Stomach (tissue), 9 donors: Measurements from ENCODE around the gene FBXW12. TPM values are rescaled to one million over a fixed set of nuclear protein-coding genes. Genes with fewer than 3 reads are reported as not detected.

Source experiments
- DNase-seq, 2 donors: peaks; one replicate each; pipeline versions ENCODE4 v3.0.0 to v3.0.0-alpha.2; 2013 to 2019
- H3K27ac ChIP-seq, 5 donors: fragments of 200-600 bp in 4 of 5; sonication (generic) in 4 of 5; one replicate each; pipeline ENCODE4 v1.5.1; 2013 to 2019; ENCODE audit warnings: mild to moderate bottlenecking in 1 of 5, moderate library complexity in 1 of 5
- H3K27me3 ChIP-seq, 3 donors: fragments of 200-600 bp; sonication (generic); one replicate each; pipeline ENCODE4 v1.5.1; 2017 to 2019; ENCODE audit warnings: mixed run types in 1 of 3
- H3K36me3 ChIP-seq, 4 donors: fragments of 200-600 bp; sonication (generic); 1 replicate in 3 of 4; 2 replicates in 1 of 4; pipeline ENCODE4 v1.5.1; 2016 to 2019
- H3K4me1 ChIP-seq, 4 donors: fragments of 200-600 bp; sonication (generic); one replicate each; pipeline ENCODE4 v1.5.1; 2016 to 2019
- H3K4me3 ChIP-seq, 4 donors: fragments of 200-600 bp; sonication (generic) in 3 of 4; one replicate each; pipeline ENCODE4 v1.5.1; 2016 to 2019; ENCODE audit warnings: mild to moderate bottlenecking in 1 of 4
- H3K9me3 ChIP-seq, 4 donors: fragments of 200-600 bp; sonication (generic); one replicate each; pipeline ENCODE4 v1.5.1; 2016 to 2019
- CTCF ChIP-seq, 7 experiments: fragments of 450-650 bp in 4 of 7; fragments of 200-600 bp in 3 of 7; sonication (generic) in 3 of 7; IDR thresholded peaks; one replicate each; pipeline ENCODE4 v1.5.1; 2016 to 2019; ENCODE audit warnings: antibody characterized with exemption in 7 of 7, control low read depth in 2 of 7, mild to moderate bottlenecking in 1 of 7
- EP300 ChIP-seq: sonication (generic); formaldehyde crosslinking; IDR thresholded peaks from one replicate; pipeline ENCODE4 v1.6.1; 2017; ENCODE audit warnings: antibody characterized with exemption
- POLR2A ChIP-seq, 4 donors: fragments of 450-650 bp; IDR thresholded peaks; one replicate each; pipeline ENCODE4 v1.6.1; 2016; ENCODE audit warnings: antibody characterized with exemption in 4 of 4, control low read depth in 2 of 4, mild to moderate bottlenecking in 1 of 4, moderate library complexity in 1 of 4
- POLR2AphosphoS5 ChIP-seq, 3 donors: sonication (generic); formaldehyde crosslinking; IDR thresholded peaks; one replicate each; pipeline ENCODE4 v1.6.1; 2016; ENCODE audit warnings: antibody characterized with exemption in 3 of 3
- WGBS, 5 donors: extraction: QIAGEN DNeasy Blood & Tissue Kit in 3 of 5; methylation state at CpG; one replicate each; pipeline versions ENCODE4 v1.1.5 to v1.1.7; 2013 to 2018; 5-methylcytosine and 5-hydroxymethylcytosine counted together
- intact Hi-C: fragments of 100-400 bp; cut with DNase I; formaldehyde crosslinking; loops from one replicate; pipeline ENCODE4 v1.15.1; 2023; ENCODE audit warnings: low total_unique reads
- polyA plus RNA-seq, 3 donors: library from polyadenylated mRNA; stranded (reverse); fragments of 200-250 nt; gene quantifications; one replicate each; pipeline ENCODE4 v1.2.3, GENCODE V29; 2013
- total RNA-seq, 5 donors: library from RNA; depleted of rRNA; stranded (reverse); fragments of >200 nt; gene quantifications; one replicate each; pipeline versions ENCODE4 v1.1.0 to v1.2.3, GENCODE V29; 2014 to 2016
- donor health status: healthy with polysubstance abuse.
- donor health status: Bipolar disorder and iron deficiency.
- donor health status: healthy.

The FBXW12 gene
- total and polyA plus RNA-seq, 8 donors, result not detected

- peaks cover 8 to 22% (median 18%) of the 10 kb centered on the region in 4 donors for H3K36me3 ChIP-seq
- intact Hi-C loops, result no loop called here
- H3K4me1 ChIP-seq, result peaks cover 61 to 79% (median 65%) of the 10 kb centered on the region in 4 donors
- peak; percentile 81 to 95 for DNase-seq
- H3K27ac ChIP-seq, result peak within 1 kb of the TSS; percentile 90 to 97 (median 93)
- TF ChIP-seq CTCF (IDR thresholded peaks at IDR 0.05), result no peak
- TF ChIP-seq POLR2AphosphoS5 (IDR thresholded peaks at IDR 0.05), result peak in 2 of 3 donors; percentile 3 to 23
- peak in 1 of 4 donors; percentile 40 for TF ChIP-seq POLR2A (IDR thresholded peaks at IDR 0.05)
- TF ChIP-seq EP300, result no peak
- H3K27me3 ChIP-seq, result peaks cover 0 to 5% (median 0%) of the 10 kb centered on the region in 3 donors
- peak within 1 kb of the TSS; percentile 58 to 91 (median 87) for H3K4me3 ChIP-seq
- WGBS, 5 donors, result 6 to 16% (median 10%) methylated on average over 13 to 15 of the region's 15 CpGs
- no peaks in the 10 kb centered on the region for H3K9me3 ChIP-seq
Measured at GRCh38 chr3:48429960-48430707, 58.1 kb downstream of the FBXW12 start, which contains the start of gene PLXNB1. Gene PLXNB1, minus strand, starts transcription at chr3:48430086. Its CDS starts 5,475 bp downstream, at chr3:48424611.

GRCh38 chr3:48430708-48431101, 58.7 kb downstream of the FBXW12 start:
- 41 to 62% (median 44%) methylated on average over 1 of the region's 1 CpG for WGBS, 5 donors
- intact Hi-C loops, result no loop called here
- Histone ChIP-seq H3K27me3 (peaks cover 0 to 5% (median 0%) of the 10 kb centered on the region in 3 donors), H3K4me1 (peaks cover 56 to 79% (median 59%) of the 10 kb centered on the region in 4 donors), H3K9me3 (no peaks in the 10 kb centered on the region), H3K4me3 (no peak overlapping the region), H3K36me3 (peaks cover 8 to 22% (median 18%) of the 10 kb centered on the region in 4 donors), H3K27ac (peak overlapping the region; percentile 90 to 97 (median 93))
- DNase-seq, result no peak
- no peak for TF ChIP-seq CTCF (IDR thresholded peaks at IDR 0.05)

GRCh38 chr3:48431224-48432029, 59.4 kb downstream of the FBXW12 start:
- H3K27ac ChIP-seq, result peak overlapping the region in 4 of 5 donors; percentile 92 to 97 (median 94)
- intact Hi-C loops, result no loop called here
- peaks cover 0 to 5% (median 0%) of the 10 kb centered on the region in 3 donors for H3K27me3 ChIP-seq
- DNase-seq, result no peak
- H3K4me1 ChIP-seq, result peaks cover 49 to 79% (median 52%) of the 10 kb centered on the region in 4 donors
- no peak overlapping the region for H3K4me3 ChIP-seq
- no peaks in the 10 kb centered on the region for H3K9me3 ChIP-seq
- peaks cover 8 to 22% (median 18%) of the 10 kb centered on the region in 4 donors for H3K36me3 ChIP-seq
- 73 to 83% (median 78%) methylated on average over 8 of the region's 8 CpGs for WGBS, 5 donors
- TF ChIP-seq EP300, result no peak
- no peak for TF ChIP-seq POLR2AphosphoS5 (IDR thresholded peaks at IDR 0.05)
- TF ChIP-seq POLR2A (IDR thresholded peaks at IDR 0.05), result no peak
- TF ChIP-seq CTCF (IDR thresholded peaks at IDR 0.05), result no peak
